Activated CD4-positive, CD25-positive, alpha-beta regulatory T cell treated with anti-CD3 and anti-CD28 coated beads, Interleukin-2, amount 50 U/mL, for 16 hours (primary cell): ENCODE data around the gene AFF2.

ENCODE experiments used
- DNase-seq: peaks from one replicate; pipeline ENCODE4 v3.0.0-alpha.2; 2020; ENCODE audit warnings: low read depth, low spot score

The AFF2 gene

GRCh38 chrX:148500423-148501385 is at the start of gene AFF2:
AFF2 (plus strand) TSS chrX:148500617; CDS start chrX:148501098, 481 bp downstream.
- DNase-seq: no peak

- no peak for DNase-seq
Measured at GRCh38 chrX:148457279-148457678, 43.1 kb upstream of the AFF2 start.

GRCh38 chrX:148459343-148459742 is 41.1 kb upstream of the AFF2 start:
- DNase-seq: no peak

- no peak for DNase-seq
Measured at GRCh38 chrX:148466292-148466691, 34.1 kb upstream of the AFF2 start.

GRCh38 chrX:148470324-148470723 is 30.1 kb upstream of the AFF2 start:
- no peak for DNase-seq

- no peak for DNase-seq
Measured at GRCh38 chrX:148474030-148474429, 26.4 kb upstream of the AFF2 start.

GRCh38 chrX:148492057-148492456 is 8.4 kb upstream of the AFF2 start:
- DNase-seq: no peak

GRCh38 chrX:148495176-148495575 is 5.2 kb upstream of the AFF2 start:
- DNase-seq: no peak

GRCh38 chrX:148498067-148498466 is 2.4 kb upstream of the AFF2 start:
- no peak for DNase-seq

- no peak for DNase-seq
Measured at GRCh38 chrX:148499638-148500422, 587 bp upstream of the AFF2 start.

GRCh38 chrX:148501386-148502066 is 1.1 kb downstream of the AFF2 start:
- DNase-seq: no peak

GRCh38 chrX:148504506-148504905 is 4.1 kb downstream of the AFF2 start:
- no peak for DNase-seq

- DNase-seq: no peak
Measured at GRCh38 chrX:148507418-148507817, 7.0 kb downstream of the AFF2 start.

GRCh38 chrX:148512453-148512852 is 12.0 kb downstream of the AFF2 start:
- DNase-seq: no peak

GRCh38 chrX:148513661-148514060 is 13.2 kb downstream of the AFF2 start:
- DNase-seq: no peak

- no peak for DNase-seq
Measured at GRCh38 chrX:148517176-148517575, 16.8 kb downstream of the AFF2 start.

- no peak for DNase-seq
Measured at GRCh38 chrX:148522006-148522405, 21.6 kb downstream of the AFF2 start.

- no peak for DNase-seq
Measured at GRCh38 chrX:148523303-148524080, 23.1 kb downstream of the AFF2 start.

GRCh38 chrX:148530464-148531077 is 30.2 kb downstream of the AFF2 start:
- no peak for DNase-seq

- no peak for DNase-seq
Measured at GRCh38 chrX:148534291-148534690, 33.9 kb downstream of the AFF2 start.

- no peak for DNase-seq
Measured at GRCh38 chrX:148535639-148536038, 35.2 kb downstream of the AFF2 start.
